ENCODE results near the gene FAHD2B. TPM values are rescaled to one million over a fixed set of nuclear protein-coding genes. Genes with fewer than 3 reads are reported as not detected.
"Not testable (repeated sequence)": the region's sequence is repeated elsewhere in the genome, so short reads cannot be mapped to it uniquely, and the experiment has no call there.

The FAHD2B gene
- total and polyA plus RNA-seq, 2 of the 13 experiments (the other 11 are each of a cell fraction or from before 2014, with no cell fraction given), result 6.4 to 6.7 TPM

DNA sequence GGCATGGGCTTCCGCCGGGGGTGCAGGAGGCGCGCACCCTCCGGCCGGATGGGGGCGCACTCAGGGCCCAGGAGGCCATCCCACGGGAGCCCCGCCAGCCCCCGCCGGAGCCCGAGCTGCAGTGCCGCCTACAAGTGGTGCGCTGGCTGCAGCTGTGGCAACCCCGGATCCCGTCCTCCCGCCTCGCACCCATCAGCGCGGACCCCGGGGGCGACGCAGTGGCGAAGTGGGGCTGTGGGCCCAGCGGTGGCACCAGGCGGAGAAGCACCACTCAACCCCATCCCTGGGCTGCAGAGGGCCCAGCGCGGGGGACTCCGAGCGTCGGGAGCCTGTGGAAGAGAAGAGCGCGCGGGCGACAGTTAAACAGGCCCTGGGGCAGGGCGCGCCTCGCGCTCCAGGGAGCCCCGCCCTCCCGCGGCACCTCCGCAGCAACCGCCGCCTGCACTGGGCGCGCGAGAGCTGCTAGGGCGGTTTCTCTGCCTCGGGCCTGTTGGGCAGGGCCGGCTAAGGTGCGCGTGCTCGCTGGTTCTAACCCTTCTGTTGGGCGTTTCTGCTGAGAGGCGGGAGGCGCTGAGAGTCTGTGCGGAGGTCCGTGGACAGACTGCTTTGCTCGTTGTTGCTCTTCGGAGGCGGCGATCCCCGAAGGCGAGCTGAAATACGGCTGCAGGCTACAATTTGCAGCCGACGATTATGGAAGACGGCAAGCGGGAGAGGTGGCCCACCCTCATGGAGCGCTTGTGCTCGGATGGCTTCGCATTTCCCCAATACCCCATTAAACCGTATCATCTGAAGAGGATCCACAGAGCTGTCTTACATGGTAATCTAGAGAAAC lies 18.6 kb upstream of the FAHD2B start, which contains the start of gene ANKRD36 (continued):
- TF ChIP-seq, protein P1, sequence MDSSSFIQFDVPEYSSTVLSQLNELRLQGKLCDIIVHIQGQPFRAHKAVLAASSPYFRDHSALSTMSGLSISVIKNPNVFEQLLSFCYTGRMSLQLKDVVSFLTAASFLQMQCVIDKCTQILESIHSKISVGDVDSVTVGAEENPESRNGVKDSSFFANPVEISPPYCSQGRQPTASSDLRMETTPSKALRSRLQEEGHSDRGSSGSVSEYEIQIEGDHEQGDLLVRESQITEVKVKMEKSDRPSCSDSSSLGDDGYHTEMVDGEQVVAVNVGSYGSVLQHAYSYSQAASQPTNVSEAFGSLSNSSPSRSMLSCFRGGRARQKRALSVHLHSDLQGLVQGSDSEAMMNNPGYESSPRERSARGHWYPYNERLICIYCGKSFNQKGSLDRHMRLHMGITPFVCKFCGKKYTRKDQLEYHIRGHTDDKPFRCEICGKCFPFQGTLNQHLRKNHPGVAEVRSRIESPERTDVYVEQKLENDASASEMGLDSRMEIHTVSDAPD (CRISPR knock-in tag; IDR thresholded peaks at IDR 0.05), result peak; percentile 75; the same call in 1 of the 2 replicates
- peak; percentile 97 for TF ChIP-seq PHF8 (CRISPR knock-in tag; IDR thresholded peaks at IDR 0.05)
- TF ChIP-seq KLF11 (CRISPR knock-in tag; IDR thresholded peaks at IDR 0.05), result peak; percentile 81; the same call in 1 of the 2 replicates
- peak; percentile 89 for TF ChIP-seq ZNF563 (CRISPR knock-in tag; IDR thresholded peaks at IDR 0.05)
- TF ChIP-seq, protein P2, sequence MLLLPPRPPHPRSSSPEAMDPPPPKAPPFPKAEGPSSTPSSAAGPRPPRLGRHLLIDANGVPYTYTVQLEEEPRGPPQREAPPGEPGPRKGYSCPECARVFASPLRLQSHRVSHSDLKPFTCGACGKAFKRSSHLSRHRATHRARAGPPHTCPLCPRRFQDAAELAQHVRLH (CRISPR knock-in tag; IDR thresholded peaks at IDR 0.05; ENCODE audit: borderline replicate concordance, low read depth), result peak; percentile 55; the same call in 1 of the 2 replicates
- TF ChIP-seq, protein P3, sequence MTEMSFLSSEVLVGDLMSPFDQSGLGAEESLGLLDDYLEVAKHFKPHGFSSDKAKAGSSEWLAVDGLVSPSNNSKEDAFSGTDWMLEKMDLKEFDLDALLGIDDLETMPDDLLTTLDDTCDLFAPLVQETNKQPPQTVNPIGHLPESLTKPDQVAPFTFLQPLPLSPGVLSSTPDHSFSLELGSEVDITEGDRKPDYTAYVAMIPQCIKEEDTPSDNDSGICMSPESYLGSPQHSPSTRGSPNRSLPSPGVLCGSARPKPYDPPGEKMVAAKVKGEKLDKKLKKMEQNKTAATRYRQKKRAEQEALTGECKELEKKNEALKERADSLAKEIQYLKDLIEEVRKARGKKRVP (CRISPR knock-in tag; IDR thresholded peaks at IDR 0.05), result 0 out of 4 replicates have a peak, but pooled peaks of 1 of the 2 experiments have one; percentile 22
- TF ChIP-seq LCORL (IDR thresholded peaks at IDR 0.05), result not testable (repeated sequence)
- TF ChIP-seq LCORL (CRISPR knock-in tag; IDR thresholded peaks at IDR 0.05), result peak; percentile 78
- TF ChIP-seq ZFYVE20 (CRISPR knock-in tag; IDR thresholded peaks at IDR 0.05; ENCODE audit: borderline replicate concordance, low read depth), result peak; percentile 93
- TF ChIP-seq RARA (CRISPR knock-in tag; IDR thresholded peaks at IDR 0.05), result peak; percentile 17; the same call in 1 of the 2 replicates
- TF ChIP-seq, protein P4, sequence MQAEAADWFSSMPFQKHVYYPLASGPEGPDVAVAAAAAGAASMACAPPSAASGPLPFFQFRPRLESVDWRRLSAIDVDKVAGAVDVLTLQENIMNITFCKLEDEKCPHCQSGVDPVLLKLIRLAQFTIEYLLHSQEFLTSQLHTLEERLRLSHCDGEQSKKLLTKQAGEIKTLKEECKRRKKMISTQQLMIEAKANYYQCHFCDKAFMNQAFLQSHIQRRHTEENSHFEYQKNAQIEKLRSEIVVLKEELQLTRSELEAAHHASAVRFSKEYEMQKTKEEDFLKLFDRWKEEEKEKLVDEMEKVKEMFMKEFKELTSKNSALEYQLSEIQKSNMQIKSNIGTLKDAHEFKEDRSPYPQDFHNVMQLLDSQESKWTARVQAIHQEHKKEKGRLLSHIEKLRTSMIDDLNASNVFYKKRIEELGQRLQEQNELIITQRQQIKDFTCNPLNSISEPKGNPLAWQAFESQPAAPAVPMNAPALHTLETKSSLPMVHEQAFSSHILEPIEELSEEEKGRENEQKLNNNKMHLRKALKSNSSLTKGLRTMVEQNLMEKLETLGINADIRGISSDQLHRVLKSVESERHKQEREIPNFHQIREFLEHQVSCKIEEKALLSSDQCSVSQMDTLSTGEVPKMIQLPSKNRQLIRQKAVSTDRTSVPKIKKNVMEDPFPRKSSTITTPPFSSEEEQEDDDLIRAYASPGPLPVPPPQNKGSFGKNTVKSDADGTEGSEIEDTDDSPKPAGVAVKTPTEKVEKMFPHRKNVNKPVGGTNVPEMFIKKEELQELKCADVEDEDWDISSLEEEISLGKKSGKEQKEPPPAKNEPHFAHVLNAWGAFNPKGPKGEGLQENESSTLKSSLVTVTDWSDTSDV (CRISPR knock-in tag; IDR thresholded peaks at IDR 0.05), result peak; percentile 95
- TF ChIP-seq ZNF350 (CRISPR knock-in tag; IDR thresholded peaks at IDR 0.05; ENCODE audit: borderline replicate concordance, low read depth), result peak; percentile 84
- TF ChIP-seq ZNF547 (CRISPR knock-in tag; IDR thresholded peaks at IDR 0.05), result peak; percentile 96
- peak; percentile 85 for TF ChIP-seq ZSCAN31 (CRISPR knock-in tag; IDR thresholded peaks at IDR 0.05; ENCODE audit: low read depth)
- TF ChIP-seq, protein P5, sequence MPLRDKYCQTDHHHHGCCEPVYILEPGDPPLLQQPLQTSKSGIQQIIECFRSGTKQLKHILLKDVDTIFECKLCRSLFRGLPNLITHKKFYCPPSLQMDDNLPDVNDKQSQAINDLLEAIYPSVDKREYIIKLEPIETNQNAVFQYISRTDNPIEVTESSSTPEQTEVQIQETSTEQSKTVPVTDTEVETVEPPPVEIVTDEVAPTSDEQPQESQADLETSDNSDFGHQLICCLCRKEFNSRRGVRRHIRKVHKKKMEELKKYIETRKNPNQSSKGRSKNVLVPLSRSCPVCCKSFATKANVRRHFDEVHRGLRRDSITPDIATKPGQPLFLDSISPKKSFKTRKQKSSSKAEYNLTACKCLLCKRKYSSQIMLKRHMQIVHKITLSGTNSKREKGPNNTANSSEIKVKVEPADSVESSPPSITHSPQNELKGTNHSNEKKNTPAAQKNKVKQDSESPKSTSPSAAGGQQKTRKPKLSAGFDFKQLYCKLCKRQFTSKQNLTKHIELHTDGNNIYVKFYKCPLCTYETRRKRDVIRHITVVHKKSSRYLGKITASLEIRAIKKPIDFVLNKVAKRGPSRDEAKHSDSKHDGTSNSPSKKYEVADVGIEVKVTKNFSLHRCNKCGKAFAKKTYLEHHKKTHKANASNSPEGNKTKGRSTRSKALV (CRISPR knock-in tag; IDR thresholded peaks at IDR 0.05), result peak; percentile 92
- TF ChIP-seq MEIS1 (CRISPR knock-in tag; IDR thresholded peaks at IDR 0.05; ENCODE audit: borderline replicate concordance), result peak; percentile 61; the same call in 1 of the 2 replicates
- peak; percentile 74; the same call in 1 of the 2 replicates for TF ChIP-seq ZNF768 (CRISPR knock-in tag; IDR thresholded peaks at IDR 0.05)
- peak; percentile 78 for TF ChIP-seq ZSCAN22 (CRISPR knock-in tag; IDR thresholded peaks at IDR 0.05)
- TF ChIP-seq, protein P6, sequence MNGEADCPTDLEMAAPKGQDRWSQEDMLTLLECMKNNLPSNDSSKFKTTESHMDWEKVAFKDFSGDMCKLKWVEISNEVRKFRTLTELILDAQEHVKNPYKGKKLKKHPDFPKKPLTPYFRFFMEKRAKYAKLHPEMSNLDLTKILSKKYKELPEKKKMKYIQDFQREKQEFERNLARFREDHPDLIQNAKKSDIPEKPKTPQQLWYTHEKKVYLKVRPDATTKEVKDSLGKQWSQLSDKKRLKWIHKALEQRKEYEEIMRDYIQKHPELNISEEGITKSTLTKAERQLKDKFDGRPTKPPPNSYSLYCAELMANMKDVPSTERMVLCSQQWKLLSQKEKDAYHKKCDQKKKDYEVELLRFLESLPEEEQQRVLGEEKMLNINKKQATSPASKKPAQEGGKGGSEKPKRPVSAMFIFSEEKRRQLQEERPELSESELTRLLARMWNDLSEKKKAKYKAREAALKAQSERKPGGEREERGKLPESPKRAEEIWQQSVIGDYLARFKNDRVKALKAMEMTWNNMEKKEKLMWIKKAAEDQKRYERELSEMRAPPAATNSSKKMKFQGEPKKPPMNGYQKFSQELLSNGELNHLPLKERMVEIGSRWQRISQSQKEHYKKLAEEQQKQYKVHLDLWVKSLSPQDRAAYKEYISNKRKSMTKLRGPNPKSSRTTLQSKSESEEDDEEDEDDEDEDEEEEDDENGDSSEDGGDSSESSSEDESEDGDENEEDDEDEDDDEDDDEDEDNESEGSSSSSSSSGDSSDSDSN (CRISPR knock-in tag; IDR thresholded peaks at IDR 0.05), result peak; percentile 100

Measured in HepG2 (cell line).